MM.1S (cell line): ENCODE measurements around the gene PET100.

Source experiments
- EZH2phosphoT487 ChIP-seq: fragments of 300-600 bp; sonication (generic); IDR thresholded peaks from 2 replicates; pipeline ENCODE4 v1.6.1; 2018; ENCODE audit warnings: antibody characterized with exemption, low read length
- TF ChIP-seq, protein P1 (sequence below): fragments of 300-600 bp; sonication (generic); IDR thresholded peaks from 2 replicates; pipeline ENCODE4 v1.5.1; 2016; ENCODE audit warnings: antibody characterized with exemption, low read length, mixed read lengths

DNA sequence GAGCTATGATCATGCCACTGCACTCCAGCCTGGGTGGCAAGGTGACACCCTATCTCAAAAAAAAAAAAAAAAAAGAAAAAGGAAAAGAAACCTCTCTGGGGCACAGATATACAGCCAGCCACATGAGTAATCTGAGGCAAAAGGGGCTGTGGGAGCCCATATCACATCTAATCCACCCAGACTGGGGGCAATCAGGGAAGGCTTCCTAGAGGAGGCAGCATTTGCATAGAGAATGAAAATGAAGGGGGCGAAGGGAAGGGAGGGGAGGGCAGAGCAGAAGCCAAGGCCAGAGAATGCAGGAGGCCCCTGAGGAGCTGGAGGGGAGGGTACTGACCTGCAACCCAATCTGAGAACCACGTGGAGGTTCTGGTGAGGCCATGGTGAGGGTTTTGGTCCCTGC is 20.6 kb downstream of the PET100 start:
- TF ChIP-seq, protein P1, sequence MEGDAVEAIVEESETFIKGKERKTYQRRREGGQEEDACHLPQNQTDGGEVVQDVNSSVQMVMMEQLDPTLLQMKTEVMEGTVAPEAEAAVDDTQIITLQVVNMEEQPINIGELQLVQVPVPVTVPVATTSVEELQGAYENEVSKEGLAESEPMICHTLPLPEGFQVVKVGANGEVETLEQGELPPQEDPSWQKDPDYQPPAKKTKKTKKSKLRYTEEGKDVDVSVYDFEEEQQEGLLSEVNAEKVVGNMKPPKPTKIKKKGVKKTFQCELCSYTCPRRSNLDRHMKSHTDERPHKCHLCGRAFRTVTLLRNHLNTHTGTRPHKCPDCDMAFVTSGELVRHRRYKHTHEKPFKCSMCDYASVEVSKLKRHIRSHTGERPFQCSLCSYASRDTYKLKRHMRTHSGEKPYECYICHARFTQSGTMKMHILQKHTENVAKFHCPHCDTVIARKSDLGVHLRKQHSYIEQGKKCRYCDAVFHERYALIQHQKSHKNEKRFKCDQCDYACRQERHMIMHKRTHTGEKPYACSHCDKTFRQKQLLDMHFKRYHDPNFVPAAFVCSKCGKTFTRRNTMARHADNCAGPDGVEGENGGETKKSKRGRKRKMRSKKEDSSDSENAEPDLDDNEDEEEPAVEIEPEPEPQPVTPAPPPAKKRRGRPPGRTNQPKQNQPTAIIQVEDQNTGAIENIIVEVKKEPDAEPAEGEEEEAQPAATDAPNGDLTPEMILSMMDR, result no peak
- no peak for TF ChIP-seq EZH2phosphoT487
